GM21576 (cell line): ENCODE results near the gene FOSL1.
"Not testable (repeated sequence)": the region's sequence is repeated elsewhere in the genome, so short reads cannot be mapped to it uniquely, and the experiment has no call there.

Experiments
- ATAC-seq: cut with Tn5 transposase; IDR thresholded peaks from one replicate; pipeline ENCODE4 v1.9.1; 2021; ENCODE audit warnings: mild to moderate bottlenecking, moderate library complexity; ENCODE audit not compliant: unreplicated experiment

The FOSL1 gene

GRCh38 chr11:65854852-65855837 lies 45.0 kb downstream of the FOSL1 start:
- no peak for ATAC-seq

- ATAC-seq = no peak
Observed at GRCh38 chr11:65854161-65854592, 46.0 kb downstream of the FOSL1 start.

GRCh38 chr11:65853246-65853979 lies 46.8 kb downstream of the FOSL1 start:
- no peak for ATAC-seq

GRCh38 chr11:65852508-65853245 lies 47.5 kb downstream of the FOSL1 start:
- ATAC-seq = no peak

- ATAC-seq = no peak
Observed at GRCh38 chr11:65851811-65852507, 48.2 kb downstream of the FOSL1 start.

GRCh38 chr11:65851083-65851579 lies 49.1 kb downstream of the FOSL1 start:
- ATAC-seq = no peak

GRCh38 chr11:65850217-65851082 lies 49.7 kb downstream of the FOSL1 start:
- ATAC-seq = no peak

GRCh38 chr11:65849771-65850216 lies 50.4 kb downstream of the FOSL1 start:
- no peak for ATAC-seq

- ATAC-seq = no peak
Observed at GRCh38 chr11:65849366-65849765, 50.8 kb downstream of the FOSL1 start.

- not testable (repeated sequence) for ATAC-seq
Observed at GRCh38 chr11:65848693-65849092, 51.5 kb downstream of the FOSL1 start.

GRCh38 chr11:65847746-65848145 lies 52.4 kb downstream of the FOSL1 start:
- no peak for ATAC-seq

- no peak for ATAC-seq
Observed at GRCh38 chr11:65844231-65844872, 55.8 kb downstream of the FOSL1 start.

GRCh38 chr11:65843811-65844210 lies 56.4 kb downstream of the FOSL1 start:
- no peak for ATAC-seq

GRCh38 chr11:65842144-65842543 lies 58.0 kb downstream of the FOSL1 start:
- no peak for ATAC-seq
